ENCODE results near the gene KRTAP5-5. TPM values are rescaled to one million over a fixed set of nuclear protein-coding genes. Genes with fewer than 3 reads are reported as not detected.

KRTAP5-5 gene
- polyA plus RNA-seq, 1 donor (not counting 4 experiments of a cell fraction or from before 2014, with no cell fraction given): not detected

GRCh38 chr11:1679881-1680280, 50.3 kb downstream of the KRTAP5-5 start:
- no peak overlapping the region for H3K9ac ChIP-seq (ENCODE audit: control insufficient read depth, extremely low read depth, insufficient read depth, low read length)
- H3K9me1 ChIP-seq (ENCODE audit: control insufficient read depth, extremely low read depth, insufficient read depth, low read length): no peaks in the 10 kb centered on the region
- H4K20me1 ChIP-seq (ENCODE audit: control insufficient read depth, extremely low read depth, insufficient read depth, low read length): no peaks in the 10 kb centered on the region
- no peak for TF ChIP-seq CTCF (optimal IDR thresholded peaks at IDR 0.05 in 1 of 3, IDR thresholded peaks at IDR 0.05 in 1 of 3, conservative IDR thresholded peaks at IDR 0.05 in 1 of 3; ENCODE audit: extremely low read depth in 1 of 3, insufficient read depth in 2 of 3, low read length in 3 of 3)
- TF ChIP-seq EZH2 (IDR thresholded peaks at IDR 0.05; ENCODE audit: low read length): no peak
- dilution Hi-C loops (cut with MboI; ENCODE audit: extremely low pct_ligation_motif_present, low sequenced_read_pairs): no loop called here
- H3K79me2 ChIP-seq (ENCODE audit: control insufficient read depth, insufficient read depth, low read length): no peaks in the 10 kb centered on the region
- no peak for DNase-seq (ENCODE audit: low read depth, low spot score)
- H3K27ac ChIP-seq (ENCODE audit: control insufficient read depth, insufficient read depth, low read length): no peak overlapping the region
- H3K4me3 ChIP-seq (ENCODE audit: control insufficient read depth in 2 of 3, extremely low read depth in 1 of 3, insufficient read depth in 2 of 3, low read depth in 1 of 3, low read length in 3 of 3): no peak overlapping the region
- H3K36me3 ChIP-seq (ENCODE audit: control insufficient read depth in 2 of 2, extremely low read depth in 1 of 2, insufficient read depth in 2 of 2, low read length in 2 of 2): no peaks in the 10 kb centered on the region
- H3K4me2 ChIP-seq (ENCODE audit: control insufficient read depth, extremely low read depth, insufficient read depth, low read depth, low read length): no peak overlapping the region
- H3K27me3 ChIP-seq (ENCODE audit: control insufficient read depth, extremely low read depth, insufficient read depth, low read length): peaks cover 2% of the 10 kb centered on the region
- H2AFZ ChIP-seq (ENCODE audit: control insufficient read depth, low read length): no peak overlapping the region
- no peaks in the 10 kb centered on the region for H3K9me3 ChIP-seq (ENCODE audit: control insufficient read depth, low read depth, low read length)
- no peak for FAIRE-seq
- no peaks in the 10 kb centered on the region for H3K4me1 ChIP-seq (ENCODE audit: control insufficient read depth, extremely low read depth, insufficient read depth, low read length)

Other genes with a start within 250 kb of the KRTAP5-5 start
- 0.09 to 0.85 TPM (median 0.20 TPM) in 3 replicates for gene BRSK2, start 239.8 kb upstream of the KRTAP5-5 start, polyA plus RNA-seq
- gene MOB2, start 143.0 kb upstream of the KRTAP5-5 start, polyA plus RNA-seq: 33.7 to 61.9 TPM (median 37.7 TPM) in 3 replicates
- 0.58 to 1.7 TPM (median 1.3 TPM) in 3 replicates for gene DUSP8, start 57.5 kb upstream of the KRTAP5-5 start, polyA plus RNA-seq
- gene KRTAP5-1, start 44.5 kb upstream of the KRTAP5-5 start, polyA plus RNA-seq: not detected in 3 replicates
- not detected in 3 replicates for gene KRTAP5-2, start 31.5 kb upstream of the KRTAP5-5 start, polyA plus RNA-seq
- gene KRTAP5-3, start 21.3 kb upstream of the KRTAP5-5 start, polyA plus RNA-seq: not detected in 3 replicates
- not detected in 3 replicates for gene KRTAP5-4, start 7.6 kb upstream of the KRTAP5-5 start, polyA plus RNA-seq
- gene KRTAP5-6, start 67.4 kb downstream of the KRTAP5-5 start, polyA plus RNA-seq: not detected in 3 replicates
- 0.03 to 0.18 TPM (median 0.14 TPM) in 3 replicates for gene IFITM10, start 120.8 kb downstream of the KRTAP5-5 start, polyA plus RNA-seq
- gene CTSD, start 134.2 kb downstream of the KRTAP5-5 start, polyA plus RNA-seq: 152 to 353 TPM (median 215 TPM) in 3 replicates
- 19.3 to 26.4 TPM (median 22.3 TPM) in 3 replicates for gene SYT8, start 205.2 kb downstream of the KRTAP5-5 start, polyA plus RNA-seq
- 7.5 to 10.7 TPM (median 9.4 TPM) in 3 replicates for gene TNNI2, start 209.2 kb downstream of the KRTAP5-5 start, polyA plus RNA-seq
- 0.94 to 1.5 TPM (median 0.95 TPM) in 3 replicates for gene LSP1, start 223.3 kb downstream of the KRTAP5-5 start, polyA plus RNA-seq